Spleen (tissue), 7 donors: ENCODE measurements around the gene C6orf58.

Experiments
- POLR2A ChIP-seq, 3 donors: fragments of 450-650 bp; IDR thresholded peaks; one replicate each; pipeline ENCODE4 v1.5.1; 2017; ENCODE audit warnings: antibody characterized with exemption in 3 of 3, mild to moderate bottlenecking in 1 of 3
- POLR2AphosphoS5 ChIP-seq, 3 donors: sonication (generic); formaldehyde crosslinking; IDR thresholded peaks; one replicate each; pipeline ENCODE4 v1.5.1; 2017; ENCODE audit warnings: antibody characterized with exemption in 3 of 3
- TF ChIP-seq, protein P1 (sequence below), 11 experiments: fragments of 200-600 bp in 7 of 11; fragments of 450-650 bp in 4 of 11; sonication (generic) in 4 of 11; IDR thresholded peaks in 8 of 11; conservative IDR thresholded peaks in 3 of 11; 1 replicate in 7 of 11; 2 replicates in 4 of 11; pipeline versions ENCODE4 v1.4.0 to v1.8.0; 2016 to 2021; ENCODE audit warnings: antibody characterized with exemption in 11 of 11, inconsistent platforms in 4 of 11, mild to moderate bottlenecking in 1 of 11
- donor health status: DM: no; HTN: no; CAD: no; lungs with moderate emphysema.
- donor health status: DM: no; HTN: no; CAD: no.
- donor health status: DM: no; HTN: no; CAD: no.

DNA sequence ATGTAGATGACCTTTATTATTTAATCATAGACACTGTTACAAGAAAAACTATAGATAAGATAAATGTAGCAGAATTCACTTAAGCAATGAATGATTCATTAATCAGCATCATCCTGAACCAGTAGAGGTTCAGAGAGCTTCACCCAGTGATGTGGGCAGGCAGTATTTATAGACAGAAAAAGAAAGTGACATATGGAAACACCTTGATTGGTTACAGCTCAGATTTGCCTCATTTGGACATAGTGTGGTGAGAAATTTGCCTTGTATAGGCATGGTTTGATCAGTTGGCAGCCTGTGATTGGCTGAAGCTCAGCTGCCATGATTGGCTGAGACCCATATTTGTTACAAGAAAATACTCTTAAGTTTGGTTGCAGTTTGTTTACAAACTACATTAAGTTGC is 4.6 kb downstream of the C6orf58 start:
- no peak for TF ChIP-seq POLR2AphosphoS5 (IDR thresholded peaks at IDR 0.05)
- TF ChIP-seq, protein P1, sequence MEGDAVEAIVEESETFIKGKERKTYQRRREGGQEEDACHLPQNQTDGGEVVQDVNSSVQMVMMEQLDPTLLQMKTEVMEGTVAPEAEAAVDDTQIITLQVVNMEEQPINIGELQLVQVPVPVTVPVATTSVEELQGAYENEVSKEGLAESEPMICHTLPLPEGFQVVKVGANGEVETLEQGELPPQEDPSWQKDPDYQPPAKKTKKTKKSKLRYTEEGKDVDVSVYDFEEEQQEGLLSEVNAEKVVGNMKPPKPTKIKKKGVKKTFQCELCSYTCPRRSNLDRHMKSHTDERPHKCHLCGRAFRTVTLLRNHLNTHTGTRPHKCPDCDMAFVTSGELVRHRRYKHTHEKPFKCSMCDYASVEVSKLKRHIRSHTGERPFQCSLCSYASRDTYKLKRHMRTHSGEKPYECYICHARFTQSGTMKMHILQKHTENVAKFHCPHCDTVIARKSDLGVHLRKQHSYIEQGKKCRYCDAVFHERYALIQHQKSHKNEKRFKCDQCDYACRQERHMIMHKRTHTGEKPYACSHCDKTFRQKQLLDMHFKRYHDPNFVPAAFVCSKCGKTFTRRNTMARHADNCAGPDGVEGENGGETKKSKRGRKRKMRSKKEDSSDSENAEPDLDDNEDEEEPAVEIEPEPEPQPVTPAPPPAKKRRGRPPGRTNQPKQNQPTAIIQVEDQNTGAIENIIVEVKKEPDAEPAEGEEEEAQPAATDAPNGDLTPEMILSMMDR (IDR thresholded peaks at IDR 0.05 in 8 of 11, conservative IDR thresholded peaks at IDR 0.05 in 3 of 11) = no peak
- TF ChIP-seq POLR2A (IDR thresholded peaks at IDR 0.05) = no peak
